Nephron progenitor cell (in vitro differentiated cells): ENCODE results near the gene MBD3L5.

Source experiments
- DNase-seq: peaks from one replicate; pipeline ENCODE4 v3.0.0; 2021
- H3K27ac Mint-ChIP-seq: 2 replicates; pipeline ENCODE4 v1.8.0; 2021; ENCODE audit warnings: mild to moderate bottlenecking, moderate library complexity, mixed read lengths
- H3K27me3 Mint-ChIP-seq: 2 replicates; pipeline ENCODE4 v1.8.0; 2021; ENCODE audit warnings: mild to moderate bottlenecking, low read depth, mixed read lengths; ENCODE audit not compliant: poor library complexity
- H3K36me3 Mint-ChIP-seq: 2 replicates; pipeline ENCODE4 v1.8.0; 2021; ENCODE audit warnings: low read depth, mixed read lengths
- H3K4me1 Mint-ChIP-seq: 2 replicates; pipeline ENCODE4 v1.8.0; 2021; ENCODE audit warnings: mixed read lengths
- H3K4me3 Mint-ChIP-seq: 2 replicates; pipeline ENCODE4 v1.8.0; 2021; ENCODE audit warnings: mild to moderate bottlenecking, moderate library complexity, mixed read lengths
- H3K9me3 Mint-ChIP-seq: 2 replicates; pipeline ENCODE4 v1.8.0; 2021; ENCODE audit warnings: mild to moderate bottlenecking, moderate library complexity, mixed read lengths
- CTCF ChIP-seq: fragments of 200-600 bp; sonication (generic); IDR thresholded peaks from 2 replicates; pipeline ENCODE4 v1.5.0; 2021; ENCODE audit warnings: antibody characterized with exemption

The MBD3L5 gene

DNA sequence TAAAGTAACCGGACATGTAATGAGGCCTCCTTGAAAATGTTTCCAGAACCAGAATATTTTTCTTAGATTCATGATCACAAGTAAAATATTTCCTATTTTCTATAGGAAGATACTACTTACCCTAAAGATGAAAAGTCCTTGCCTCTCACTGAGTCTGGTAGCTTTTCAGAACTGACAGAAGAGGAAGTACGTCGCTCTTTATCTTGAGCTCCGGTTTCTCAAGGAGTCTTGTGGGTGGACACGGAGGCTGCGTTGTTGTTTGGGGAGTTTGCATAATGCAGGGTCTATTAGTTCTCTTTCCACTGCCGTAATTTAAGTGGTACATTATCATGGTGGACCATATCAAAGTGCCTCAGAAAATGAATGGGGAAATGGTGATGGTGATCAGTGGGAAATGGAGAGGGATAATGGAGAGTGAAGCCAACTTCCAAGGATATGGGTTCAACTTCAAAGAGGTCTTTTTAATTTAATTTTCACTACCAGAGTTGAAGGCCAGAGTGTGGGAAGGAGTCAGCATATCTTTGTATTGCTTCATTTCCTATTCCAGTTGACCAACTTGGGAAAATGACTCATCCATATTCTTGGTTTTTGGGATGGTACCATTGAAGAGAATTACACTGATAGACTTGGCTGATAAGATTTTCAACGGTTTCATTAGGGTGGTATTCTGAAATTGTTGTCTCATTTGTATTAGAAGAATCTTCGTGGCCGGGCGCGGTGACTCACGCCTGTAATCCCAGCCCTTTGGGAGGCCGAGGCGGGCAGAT, 32.5 kb upstream of the MBD3L5 start:
- Mint-ChIP-seq H3K9me3 (peaks cover 85% of the 10 kb centered on the region), H3K4me3 (no peak overlapping the region), H3K27me3 (peaks cover 6% of the 10 kb centered on the region), H3K27ac (no peak overlapping the region), H3K4me1 (no peaks in the 10 kb centered on the region), H3K36me3 (peaks cover 5% of the 10 kb centered on the region)
- no peak for DNase-seq
- TF ChIP-seq CTCF: no peak

DNA sequence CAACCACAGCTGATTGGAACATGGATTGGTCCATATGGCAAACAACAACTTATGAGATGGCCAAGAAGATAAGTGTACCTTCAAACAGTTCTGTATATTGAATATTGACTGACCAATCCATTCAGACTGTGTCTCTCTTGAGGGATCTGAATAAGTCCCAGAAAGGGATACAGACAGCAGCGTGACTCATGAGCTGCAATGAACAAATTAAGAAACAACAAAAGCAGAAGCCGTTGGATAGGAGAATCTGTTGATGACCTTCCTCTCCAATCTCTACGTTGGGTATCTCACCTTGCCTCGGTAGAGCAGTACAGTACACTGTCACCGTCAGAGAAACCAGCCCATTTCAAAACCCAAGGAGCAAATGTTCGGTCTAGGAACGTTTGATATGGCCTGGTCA, 30.4 kb upstream of the MBD3L5 start:
- no peak for TF ChIP-seq CTCF
- H3K9me3 Mint-ChIP-seq: peaks cover 78% of the 10 kb centered on the region

DNA sequence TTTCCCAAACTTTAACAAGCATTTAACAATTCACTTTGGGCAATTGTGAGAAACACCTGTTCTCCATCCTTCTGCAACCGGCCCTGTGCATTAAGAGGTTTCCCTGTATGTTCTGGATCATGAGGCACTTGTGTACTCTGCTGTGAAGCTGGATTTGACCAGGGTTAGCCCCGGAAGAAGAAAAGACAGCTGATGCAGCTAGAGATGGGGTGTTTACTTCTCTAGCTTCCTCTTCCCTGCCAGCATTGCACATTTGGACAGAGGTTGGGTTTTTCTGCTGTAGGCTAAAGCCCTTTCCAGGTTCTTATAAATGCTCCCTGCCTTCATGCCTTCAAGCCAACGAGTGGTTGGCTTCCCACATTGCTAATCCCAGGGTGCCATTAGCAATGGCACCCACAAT, 30.0 kb upstream of the MBD3L5 start:
- Mint-ChIP-seq H3K36me3 (peaks cover 1% of the 10 kb centered on the region), H3K27me3 (peaks cover 3% of the 10 kb centered on the region), H3K27ac (no peak overlapping the region), H3K9me3 (peaks cover 75% of the 10 kb centered on the region), H3K4me3 (no peak overlapping the region), H3K4me1 (no peaks in the 10 kb centered on the region)
- DNase-seq: no peak
- TF ChIP-seq CTCF: no peak

More for the DNA sequence above, 30.4 kb upstream of the MBD3L5 start:
- H3K27me3 Mint-ChIP-seq: peaks cover 3% of the 10 kb centered on the region
- no peak overlapping the region for H3K27ac Mint-ChIP-seq
- H3K36me3 Mint-ChIP-seq: peaks cover 5% of the 10 kb centered on the region
- H3K4me1 Mint-ChIP-seq: no peaks in the 10 kb centered on the region
- no peak for DNase-seq
- H3K4me3 Mint-ChIP-seq: no peak overlapping the region

DNA sequence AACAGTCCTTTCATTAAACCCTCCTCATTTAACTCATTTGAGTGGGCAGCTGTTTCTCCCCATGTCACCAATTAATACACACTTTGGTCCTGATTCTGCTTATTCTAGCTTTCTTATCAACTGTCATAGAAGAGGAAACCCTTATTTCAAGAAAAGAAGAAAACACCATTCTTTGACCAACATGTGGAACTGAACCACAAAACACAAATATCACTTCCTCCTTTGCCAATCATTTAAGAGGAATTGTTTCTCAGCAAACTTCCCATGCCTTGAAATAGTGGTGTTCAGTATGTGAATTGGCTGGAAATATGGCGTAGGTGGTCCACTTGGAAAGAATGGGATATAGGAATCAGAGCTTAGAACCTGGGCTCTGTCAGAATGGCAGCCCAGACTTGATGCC, 29.6 kb upstream of the MBD3L5 start:
- Mint-ChIP-seq H3K27me3 (peaks cover 3% of the 10 kb centered on the region), H3K27ac (no peak overlapping the region), H3K4me1 (no peaks in the 10 kb centered on the region), H3K4me3 (no peak overlapping the region), H3K9me3 (peaks cover 70% of the 10 kb centered on the region), H3K36me3 (no peaks in the 10 kb centered on the region)
- no peak for TF ChIP-seq CTCF
- DNase-seq: no peak

- Mint-ChIP-seq H3K27me3 (peaks cover 6% of the 10 kb centered on the region), H3K27ac (no peak overlapping the region), H3K4me1 (no peaks in the 10 kb centered on the region), H3K36me3 (no peaks in the 10 kb centered on the region), H3K4me3 (no peak overlapping the region), H3K9me3 (peaks cover 69% of the 10 kb centered on the region)
- peak; percentile 4 for DNase-seq
- peak; percentile 58 for TF ChIP-seq CTCF
These were observed 26.0 kb upstream of the MBD3L5 start for GRCh38 chr19:7004313-7004931.
